ENCODE results near the gene NRDC.
A peak's percentile ranks its signal among the peaks of the same experiment; 100 is the strongest.

NRDC gene

DNA sequence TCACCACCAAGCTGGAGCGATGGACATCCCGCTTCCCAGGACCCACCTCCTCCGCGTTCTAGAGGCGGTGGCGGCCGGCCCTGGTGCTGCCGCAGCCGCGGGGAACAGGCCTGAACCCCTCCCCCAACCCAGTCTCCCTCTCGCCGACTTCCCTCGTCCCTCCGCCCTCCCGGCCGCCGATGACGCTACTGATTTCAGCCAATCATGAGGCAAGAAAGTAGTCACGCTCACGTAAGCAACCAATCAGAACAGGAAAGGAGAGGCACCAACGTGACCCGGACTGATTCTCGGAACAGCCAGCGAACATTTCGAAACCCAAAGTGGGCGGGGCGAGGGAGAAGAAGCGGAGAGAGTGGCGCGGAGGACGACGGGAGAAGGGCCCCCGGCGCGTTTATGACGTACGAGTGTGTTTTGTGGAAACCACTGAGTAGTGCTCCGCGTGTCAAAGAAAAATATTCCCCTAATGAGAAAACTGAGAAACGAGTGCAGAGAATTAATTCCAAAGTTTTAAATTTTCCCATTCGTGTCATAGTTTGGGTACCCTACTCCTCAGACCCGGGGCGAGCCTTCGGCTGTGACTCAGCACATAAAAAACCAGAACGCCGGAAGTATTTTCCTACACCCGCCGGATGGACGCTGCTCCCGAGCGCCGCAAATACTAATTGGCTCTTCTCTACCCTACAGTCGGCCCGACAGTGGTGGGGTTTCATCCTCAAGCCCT lies at the start of gene NRDC (continued):
- TF ChIP-seq PRDM2 (tag by site-specific recombination; IDR thresholded peaks at IDR 0.05; ENCODE audit: borderline replicate concordance): no peak
- TF ChIP-seq SCRT1 (tag by site-specific recombination; IDR thresholded peaks at IDR 0.05; ENCODE audit: borderline replicate concordance): no peak
- TF ChIP-seq, protein P1, sequence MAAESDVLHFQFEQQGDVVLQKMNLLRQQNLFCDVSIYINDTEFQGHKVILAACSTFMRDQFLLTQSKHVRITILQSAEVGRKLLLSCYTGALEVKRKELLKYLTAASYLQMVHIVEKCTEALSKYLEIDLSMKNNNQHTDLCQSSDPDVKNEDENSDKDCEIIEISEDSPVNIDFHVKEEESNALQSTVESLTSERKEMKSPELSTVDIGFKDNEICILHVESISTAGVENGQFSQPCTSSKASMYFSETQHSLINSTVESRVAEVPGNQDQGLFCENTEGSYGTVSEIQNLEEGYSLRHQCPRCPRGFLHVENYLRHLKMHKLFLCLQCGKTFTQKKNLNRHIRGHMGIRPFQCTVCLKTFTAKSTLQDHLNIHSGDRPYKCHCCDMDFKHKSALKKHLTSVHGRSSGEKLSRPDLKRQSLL (tag by site-specific recombination; IDR thresholded peaks at IDR 0.05): no peak; the same call in none of the 2 replicates
- no peak for TF ChIP-seq ZNF510 (tag by site-specific recombination; IDR thresholded peaks at IDR 0.05; ENCODE audit: insufficient replicate concordance)
- no peak for TF ChIP-seq ZNF266 (tag by site-specific recombination; IDR thresholded peaks at IDR 0.05; ENCODE audit: low read depth)
- TF ChIP-seq ZSCAN16 (tag by site-specific recombination; IDR thresholded peaks at IDR 0.05): no peak
- no peak for TF ChIP-seq MEIS1 (CRISPR knock-in tag; IDR thresholded peaks at IDR 0.05; ENCODE audit: borderline replicate concordance)
- no peak for TF ChIP-seq ZNF211 (tag by site-specific recombination; IDR thresholded peaks at IDR 0.05; ENCODE audit: low read depth)
- peak; percentile 100 for TF ChIP-seq ZNF341 (tag by site-specific recombination; IDR thresholded peaks at IDR 0.05; ENCODE audit: low read depth)
- TF ChIP-seq ZNF10 (tag by site-specific recombination; IDR thresholded peaks at IDR 0.05): no peak; the same call in 1 of the 2 replicates
- TF ChIP-seq, protein P2, sequence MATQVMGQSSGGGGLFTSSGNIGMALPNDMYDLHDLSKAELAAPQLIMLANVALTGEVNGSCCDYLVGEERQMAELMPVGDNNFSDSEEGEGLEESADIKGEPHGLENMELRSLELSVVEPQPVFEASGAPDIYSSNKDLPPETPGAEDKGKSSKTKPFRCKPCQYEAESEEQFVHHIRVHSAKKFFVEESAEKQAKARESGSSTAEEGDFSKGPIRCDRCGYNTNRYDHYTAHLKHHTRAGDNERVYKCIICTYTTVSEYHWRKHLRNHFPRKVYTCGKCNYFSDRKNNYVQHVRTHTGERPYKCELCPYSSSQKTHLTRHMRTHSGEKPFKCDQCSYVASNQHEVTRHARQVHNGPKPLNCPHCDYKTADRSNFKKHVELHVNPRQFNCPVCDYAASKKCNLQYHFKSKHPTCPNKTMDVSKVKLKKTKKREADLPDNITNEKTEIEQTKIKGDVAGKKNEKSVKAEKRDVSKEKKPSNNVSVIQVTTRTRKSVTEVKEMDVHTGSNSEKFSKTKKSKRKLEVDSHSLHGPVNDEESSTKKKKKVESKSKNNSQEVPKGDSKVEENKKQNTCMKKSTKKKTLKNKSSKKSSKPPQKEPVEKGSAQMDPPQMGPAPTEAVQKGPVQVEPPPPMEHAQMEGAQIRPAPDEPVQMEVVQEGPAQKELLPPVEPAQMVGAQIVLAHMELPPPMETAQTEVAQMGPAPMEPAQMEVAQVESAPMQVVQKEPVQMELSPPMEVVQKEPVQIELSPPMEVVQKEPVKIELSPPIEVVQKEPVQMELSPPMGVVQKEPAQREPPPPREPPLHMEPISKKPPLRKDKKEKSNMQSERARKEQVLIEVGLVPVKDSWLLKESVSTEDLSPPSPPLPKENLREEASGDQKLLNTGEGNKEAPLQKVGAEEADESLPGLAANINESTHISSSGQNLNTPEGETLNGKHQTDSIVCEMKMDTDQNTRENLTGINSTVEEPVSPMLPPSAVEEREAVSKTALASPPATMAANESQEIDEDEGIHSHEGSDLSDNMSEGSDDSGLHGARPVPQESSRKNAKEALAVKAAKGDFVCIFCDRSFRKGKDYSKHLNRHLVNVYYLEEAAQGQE (tag by site-specific recombination; IDR thresholded peaks at IDR 0.05): no peak; the same call in 1 of the 2 replicates
- no peak for TF ChIP-seq ZNF174 (tag by site-specific recombination; IDR thresholded peaks at IDR 0.05)
- TF ChIP-seq ZNF449 (tag by site-specific recombination; IDR thresholded peaks at IDR 0.05): peak; percentile 42; the same call in 1 of the 2 replicates
- TF ChIP-seq ZNF350 (tag by site-specific recombination; IDR thresholded peaks at IDR 0.05): no peak
- TF ChIP-seq ZNF239 (tag by site-specific recombination; IDR thresholded peaks at IDR 0.05): no peak
- peak; percentile 99 for TF ChIP-seq ZNF629 (tag by site-specific recombination; IDR thresholded peaks at IDR 0.05)
- TF ChIP-seq KLF16 (tag by site-specific recombination; IDR thresholded peaks at IDR 0.05): peak; percentile 79
- peak; percentile 63; the same call in 1 of the 2 replicates for TF ChIP-seq BCL11B (tag by site-specific recombination; IDR thresholded peaks at IDR 0.05; ENCODE audit: low read depth)
- TF ChIP-seq, protein P3, sequence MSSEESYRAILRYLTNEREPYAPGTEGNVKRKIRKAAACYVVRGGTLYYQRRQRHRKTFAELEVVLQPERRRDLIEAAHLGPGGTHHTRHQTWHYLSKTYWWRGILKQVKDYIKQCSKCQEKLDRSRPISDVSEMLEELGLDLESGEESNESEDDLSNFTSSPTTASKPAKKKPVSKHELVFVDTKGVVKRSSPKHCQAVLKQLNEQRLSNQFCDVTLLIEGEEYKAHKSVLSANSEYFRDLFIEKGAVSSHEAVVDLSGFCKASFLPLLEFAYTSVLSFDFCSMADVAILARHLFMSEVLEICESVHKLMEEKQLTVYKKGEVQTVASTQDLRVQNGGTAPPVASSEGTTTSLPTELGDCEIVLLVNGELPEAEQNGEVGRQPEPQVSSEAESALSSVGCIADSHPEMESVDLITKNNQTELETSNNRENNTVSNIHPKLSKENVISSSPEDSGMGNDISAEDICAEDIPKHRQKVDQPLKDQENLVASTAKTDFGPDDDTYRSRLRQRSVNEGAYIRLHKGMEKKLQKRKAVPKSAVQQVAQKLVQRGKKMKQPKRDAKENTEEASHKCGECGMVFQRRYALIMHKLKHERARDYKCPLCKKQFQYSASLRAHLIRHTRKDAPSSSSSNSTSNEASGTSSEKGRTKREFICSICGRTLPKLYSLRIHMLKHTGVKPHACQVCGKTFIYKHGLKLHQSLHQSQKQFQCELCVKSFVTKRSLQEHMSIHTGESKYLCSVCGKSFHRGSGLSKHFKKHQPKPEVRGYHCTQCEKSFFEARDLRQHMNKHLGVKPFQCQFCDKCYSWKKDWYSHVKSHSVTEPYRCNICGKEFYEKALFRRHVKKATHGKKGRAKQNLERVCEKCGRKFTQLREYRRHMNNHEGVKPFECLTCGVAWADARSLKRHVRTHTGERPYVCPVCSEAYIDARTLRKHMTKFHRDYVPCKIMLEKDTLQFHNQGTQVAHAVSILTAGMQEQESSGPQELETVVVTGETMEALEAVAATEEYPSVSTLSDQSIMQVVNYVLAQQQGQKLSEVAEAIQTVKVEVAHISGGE (tag by site-specific recombination; conservative IDR thresholded peaks at IDR 0.05; ENCODE audit: low read depth): peak; percentile 86
- TF ChIP-seq ZNF311 (tag by site-specific recombination; IDR thresholded peaks at IDR 0.05; ENCODE audit: borderline replicate concordance): no peak
- TF ChIP-seq ZNF544 (tag by site-specific recombination; IDR thresholded peaks at IDR 0.05): no peak
- TF ChIP-seq HOXA7 (CRISPR knock-in tag; IDR thresholded peaks at IDR 0.05; ENCODE audit: borderline replicate concordance): no peak
- 0 out of 2 replicates have a peak, but pooled peaks have one; percentile 22 for TF ChIP-seq YY1 (tag by site-specific recombination; IDR thresholded peaks at IDR 0.05)
